Measurements from ENCODE around the gene MCM6. TPM values are rescaled to one million over a fixed set of nuclear protein-coding genes. Genes with fewer than 3 reads are reported as not detected.

MCM6 gene
- total RNA-seq, 1 donor from 2014 or later: 103 TPM

DNA sequence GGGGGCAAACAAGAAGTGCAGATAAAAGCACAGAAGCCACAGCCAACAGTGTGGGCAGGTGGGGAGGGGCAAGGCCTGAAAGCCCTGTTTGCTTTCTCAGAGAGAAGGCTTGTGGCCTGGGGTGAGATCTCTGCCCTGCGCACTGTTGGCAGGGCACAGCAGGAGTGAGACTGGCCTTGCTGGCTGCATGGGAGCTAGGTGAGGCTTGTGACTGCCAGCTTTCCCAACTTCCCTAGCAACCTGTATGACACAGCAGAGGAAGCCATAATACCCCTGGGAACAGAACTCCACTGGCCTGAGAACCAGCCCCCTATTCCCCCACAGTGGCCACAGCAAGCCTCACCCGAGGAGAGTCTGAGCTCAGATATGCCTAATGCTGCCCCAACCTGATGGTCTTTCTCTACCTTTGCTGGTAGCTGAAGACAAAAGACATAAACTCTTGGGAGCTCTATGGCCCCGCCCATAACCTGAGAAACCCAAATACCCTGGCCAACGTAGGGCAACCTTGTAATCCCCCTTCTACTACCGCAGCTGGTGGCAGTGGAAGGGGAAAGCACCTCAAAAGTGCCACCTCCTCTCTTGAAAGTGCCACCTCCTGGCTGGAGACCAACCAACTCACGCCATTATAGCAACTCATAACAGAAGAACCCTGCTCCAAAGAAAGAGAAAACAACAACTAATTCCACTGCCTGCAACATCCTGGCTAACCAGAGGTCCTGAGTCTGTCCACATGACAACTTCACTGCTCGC lies 83.7 kb downstream of the MCM6 start:
- intact Hi-C loops (cut with micrococcal nuclease): no loop called here

- intact Hi-C loops (cut with micrococcal nuclease): no loop called here
Measured at GRCh38 chr2:135791418-135792190, 84.6 kb downstream of the MCM6 start.

GRCh38 chr2:135790423-135790822 lies 85.8 kb downstream of the MCM6 start:
- intact Hi-C loops (cut with micrococcal nuclease): no loop called here

Other genes starting within 250 kb of the MCM6 start
- gene UBXN4, start 134.6 kb downstream of the MCM6 start, total RNA-seq: 133 and 136 TPM in 2 replicates
- gene LCT, start 39.3 kb downstream of the MCM6 start, total RNA-seq: 0.49 and 0.74 TPM in 2 replicates
- gene DARS1, start 109.2 kb upstream of the MCM6 start, total RNA-seq: 109 and 114 TPM in 2 replicates
- gene CXCR4, start 241.7 kb upstream of the MCM6 start, total RNA-seq: 247 and 248 TPM in 2 replicates